ACHN (cell line): ENCODE data around the gene DCPS.
"Not testable (repeated sequence)": the region's sequence is repeated elsewhere in the genome, so short reads cannot be mapped to it uniquely, and the experiment has no call there.

ENCODE experiments used
- DNase-seq: peaks from one replicate; pipeline ENCODE4 v3.0.0-alpha.2; 2015
- in situ Hi-C: cut with HindIII; loops from 2 replicates; pipeline ENCODE4 v1.10.0; 2017; ENCODE audit warnings: low sequenced_read_pairs, low pct_ligation_motif_present, low pct_unique_long_range_greater_than_20kb

The DCPS gene

DNA sequence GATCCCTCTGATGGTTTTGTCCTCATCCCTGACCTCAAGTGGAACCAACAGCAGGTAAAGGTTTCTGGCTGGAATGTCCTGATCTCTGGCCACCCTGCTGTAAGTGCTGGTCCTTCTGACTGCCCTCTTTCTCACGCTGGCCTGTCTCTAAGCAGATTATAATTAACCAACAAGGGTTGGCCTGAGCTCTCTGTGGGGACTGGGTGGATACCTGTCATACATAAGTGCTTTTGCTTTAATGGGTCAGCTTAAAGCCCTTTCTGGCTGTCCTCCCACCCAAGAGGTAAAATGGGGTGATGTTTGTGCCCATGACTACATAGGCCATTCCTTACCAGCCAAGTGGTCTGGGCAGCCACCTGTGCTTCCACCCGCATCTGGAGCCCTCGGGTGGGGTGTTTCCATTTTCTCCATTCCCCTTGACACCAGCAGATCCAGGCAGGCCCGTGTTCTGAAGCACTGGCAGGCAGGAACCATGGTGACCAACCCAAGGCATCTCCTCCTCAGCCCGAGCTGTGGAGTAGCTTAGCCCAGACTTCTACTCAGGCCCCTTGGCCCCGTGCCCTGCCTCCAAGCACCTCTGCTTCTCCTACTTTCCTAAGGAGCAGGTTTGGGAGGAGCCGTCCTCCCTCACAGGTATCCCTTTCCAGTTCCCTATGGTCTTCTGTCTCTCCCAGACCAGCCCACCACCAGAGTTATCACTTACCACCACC lies 34.6 kb downstream of the DCPS start:
- DNase-seq = no peak
- in situ Hi-C loops = no loop called here

GRCh38 chr11:126339073-126339862 lies 35.4 kb downstream of the DCPS start:
- DNase-seq = no peak
- in situ Hi-C loops = no loop called here

DNA sequence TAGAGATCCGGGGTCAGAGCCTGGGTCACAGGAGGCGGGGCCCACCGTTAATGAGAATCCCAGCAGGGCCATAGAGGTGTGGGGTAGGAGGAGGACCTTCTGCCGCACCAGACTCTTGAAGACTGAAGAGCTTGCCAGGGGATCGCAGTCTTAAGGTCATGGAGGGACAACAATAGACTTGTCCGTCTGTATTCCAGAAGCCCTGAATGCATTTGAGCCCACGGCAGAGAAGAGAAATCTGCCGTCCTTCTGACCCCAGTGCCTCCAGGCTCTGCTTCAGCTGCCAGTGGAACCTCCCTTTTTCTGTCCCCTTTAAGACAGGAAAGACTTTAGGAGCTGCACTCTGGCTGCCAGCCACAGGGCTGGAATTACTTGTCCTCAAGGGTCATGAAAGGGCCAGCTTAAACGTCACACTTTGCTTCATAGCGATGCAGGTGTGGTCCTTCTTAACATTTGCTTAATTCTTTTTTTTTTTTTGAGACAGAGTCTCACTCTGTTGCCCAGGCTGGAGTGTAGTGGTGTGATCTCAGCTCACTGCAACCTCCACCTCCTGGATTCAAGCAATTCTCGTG lies 36.1 kb downstream of the DCPS start:
- DNase-seq = no peak

DNA sequence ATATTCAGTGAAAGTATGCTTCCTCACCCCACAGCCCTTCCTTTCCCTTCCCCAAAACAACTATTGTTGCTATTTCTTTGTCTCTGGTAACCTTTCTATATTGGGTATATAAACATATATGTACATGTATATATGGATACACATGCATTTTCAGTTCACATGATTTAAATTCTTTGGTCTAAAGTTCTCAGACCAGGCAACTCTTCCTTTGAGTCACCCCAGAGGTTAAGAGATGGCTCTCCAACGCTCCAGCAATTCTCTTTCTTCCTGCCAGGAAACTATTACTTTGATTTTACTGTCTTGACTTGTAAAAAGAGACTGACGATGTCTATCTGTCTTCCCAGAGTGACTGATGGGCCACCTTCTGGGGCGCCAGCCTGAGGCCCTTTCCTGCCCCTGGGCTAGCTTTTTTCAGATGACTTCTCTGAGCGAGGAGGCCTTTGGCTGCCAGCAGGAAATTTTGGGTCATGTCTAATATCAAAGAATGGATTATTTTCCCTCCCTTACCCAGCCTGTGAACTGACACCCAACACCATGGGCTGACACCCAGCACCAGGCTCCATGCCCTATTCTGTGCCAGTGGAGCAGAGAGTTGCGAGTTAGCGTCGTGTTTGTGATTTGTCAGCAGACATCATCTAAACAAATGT lies 37.2 kb downstream of the DCPS start:
- in situ Hi-C loops = no loop called here
- no peak for DNase-seq

More for the DNA sequence above, 36.1 kb downstream of the DCPS start:
- in situ Hi-C loops = no loop called here

- DNase-seq = no peak
- in situ Hi-C loops = no loop called here
These were observed 37.9 kb downstream of the DCPS start for GRCh38 chr11:126341760-126342161.

DNA sequence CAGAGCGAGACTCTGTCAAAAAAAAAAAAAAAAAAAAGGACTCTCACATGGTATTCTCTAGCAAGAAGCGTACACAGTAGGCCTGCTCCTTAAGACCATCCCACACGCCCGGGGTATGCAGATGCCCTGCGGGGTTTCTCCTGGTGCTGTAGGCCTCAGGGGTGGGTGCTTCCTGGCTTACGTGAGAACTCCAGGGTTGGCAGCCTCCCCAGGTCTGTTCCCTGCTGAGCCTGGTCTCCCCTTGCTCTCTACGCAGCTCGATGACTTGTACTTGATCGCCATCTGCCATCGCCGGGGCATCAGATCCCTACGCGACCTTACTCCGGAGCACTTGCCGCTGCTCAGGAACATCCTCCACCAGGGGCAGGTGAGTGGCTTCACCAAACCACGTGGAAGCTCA lies 39.2 kb downstream of the DCPS start:
- in situ Hi-C loops = no loop called here
- DNase-seq = no peak

DNA sequence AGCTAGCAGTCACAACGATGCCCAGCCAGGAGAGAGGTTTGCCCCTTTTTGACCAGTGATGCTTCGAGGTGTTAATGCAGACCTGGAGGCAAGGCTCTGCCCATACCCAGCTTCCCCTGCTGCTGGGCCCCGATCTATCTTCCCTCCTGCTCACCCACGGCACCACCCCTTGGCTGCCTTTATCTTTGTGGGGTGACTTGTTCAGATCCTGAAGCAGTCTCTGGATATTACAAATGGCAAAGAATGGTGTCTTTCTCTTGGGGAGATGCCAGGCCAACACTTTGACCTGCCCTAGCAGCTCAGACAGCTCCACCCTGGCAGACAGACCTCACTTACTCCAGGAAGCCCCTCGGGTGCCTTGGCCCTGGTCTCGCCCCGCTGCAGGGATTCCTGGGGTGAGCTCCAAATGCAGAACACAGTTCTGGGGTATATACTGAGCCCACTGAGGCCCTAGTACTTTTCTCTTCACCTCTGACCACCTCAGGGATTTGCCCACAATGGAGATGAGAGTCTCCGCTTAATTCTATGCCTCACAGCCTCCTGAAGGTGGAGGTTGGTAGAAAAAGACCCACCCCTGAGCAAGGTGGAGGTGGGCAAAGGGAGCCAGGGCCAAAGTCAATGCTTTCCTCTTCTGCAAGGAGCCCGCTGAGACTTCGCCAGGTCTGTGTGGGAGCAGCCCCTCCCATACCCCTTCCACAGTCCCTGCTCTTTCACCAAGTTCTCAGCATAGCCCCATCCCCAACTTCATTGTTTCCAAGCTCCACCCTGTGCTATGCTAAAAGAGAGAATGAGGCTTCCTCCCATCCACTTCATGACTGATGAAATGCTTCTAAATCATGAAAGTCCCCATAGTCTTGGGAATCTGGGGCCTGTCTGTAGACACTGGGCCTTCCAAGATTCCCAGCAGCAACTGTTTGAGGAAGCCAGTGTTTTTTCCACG lies 40.6 kb downstream of the DCPS start:
- in situ Hi-C loops = no loop called here
- no peak for DNase-seq

DNA sequence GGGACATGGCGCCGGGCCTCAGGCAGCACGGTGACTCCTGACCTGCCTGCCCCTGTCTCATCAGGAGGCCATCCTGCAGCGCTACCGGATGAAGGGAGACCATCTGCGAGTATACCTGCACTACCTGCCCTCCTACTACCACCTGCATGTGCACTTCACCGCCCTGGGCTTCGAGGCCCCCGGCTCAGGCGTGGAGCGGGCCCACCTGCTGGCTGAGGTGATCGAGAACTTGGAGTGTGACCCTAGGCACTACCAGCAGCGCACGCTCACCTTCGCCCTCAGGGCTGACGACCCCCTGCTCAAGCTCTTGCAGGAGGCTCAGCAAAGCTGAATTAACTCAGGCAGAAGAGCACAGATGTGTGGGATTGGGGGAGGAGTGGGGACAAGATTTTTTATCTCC lies 41.4 kb downstream of the DCPS start:
- DNase-seq = no peak
- in situ Hi-C loops = no loop called here

- DNase-seq = no peak
- in situ Hi-C loops = no loop called here
These were observed 42.1 kb downstream of the DCPS start for GRCh38 chr11:126345759-126346585.

GRCh38 chr11:126346586-126346940 lies 42.7 kb downstream of the DCPS start:
- no peak for DNase-seq
- in situ Hi-C loops = no loop called here

DNA sequence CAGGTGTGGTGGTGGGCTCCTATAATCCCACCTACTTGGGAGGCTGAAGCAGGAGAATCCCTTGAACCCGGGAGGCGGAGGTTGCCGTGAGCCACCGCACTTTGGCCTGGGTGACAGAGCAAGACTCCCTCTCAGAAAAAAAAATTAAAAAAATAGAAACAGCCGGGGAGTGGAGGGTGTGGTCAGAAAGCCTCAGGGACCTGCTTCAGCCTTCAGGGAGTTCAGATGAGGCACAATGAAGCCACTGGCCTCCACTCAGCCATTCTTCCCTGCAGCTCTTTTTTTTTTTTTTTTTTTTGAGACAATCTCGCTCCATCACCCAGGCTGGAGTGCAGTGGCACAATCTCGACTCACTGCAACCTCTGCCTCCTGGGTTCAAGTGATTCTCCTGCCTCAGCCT lies 43.1 kb downstream of the DCPS start:
- DNase-seq, in situ Hi-C loops: not testable (repeated sequence)

GRCh38 chr11:126347751-126348668 lies 44.1 kb downstream of the DCPS start:
- in situ Hi-C loops = no loop called here
- DNase-seq = no peak

- in situ Hi-C loops = no loop called here
- no peak for DNase-seq
These were observed 45.1 kb downstream of the DCPS start for GRCh38 chr11:126348806-126349582.

DNA sequence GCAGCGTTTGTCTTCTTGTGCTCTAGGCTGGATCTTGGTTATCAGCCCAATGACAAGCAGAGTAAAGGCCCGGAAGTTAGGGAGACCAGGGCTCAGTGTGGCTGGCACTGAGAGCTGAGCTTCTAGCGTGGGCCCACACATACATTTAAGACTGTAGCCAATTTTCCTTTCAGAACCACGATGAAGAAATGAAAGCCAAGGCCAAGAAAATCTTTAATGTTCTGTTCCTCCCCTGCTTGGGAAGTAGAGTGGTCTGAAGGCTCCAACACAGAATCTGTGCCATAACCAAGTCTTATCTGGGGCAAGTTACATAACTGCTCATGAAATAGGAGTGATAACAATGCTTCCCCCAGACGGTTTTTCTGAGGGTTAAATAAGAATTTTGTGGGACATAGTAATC lies 47.0 kb downstream of the DCPS start:
- in situ Hi-C loops = no loop called here
- DNase-seq = no peak

- DNase-seq = no peak
- in situ Hi-C loops = no loop called here
These were observed 48.3 kb downstream of the DCPS start for GRCh38 chr11:126352163-126352562.
